H9 (cell line): ENCODE data around the gene DENND1A. TPM values are rescaled to one million over a fixed set of nuclear protein-coding genes. Genes with fewer than 3 reads are reported as not detected.

Experiments used
- DNase-seq: peaks from one replicate; pipeline ENCODE4 v3.0.0-alpha.2; 2017
- H2AFZ ChIP-seq: one replicate; pipeline ENCODE4 v1.6.1; 2013; ENCODE audit warnings: mild to moderate bottlenecking, low read length, control low read depth, moderate library complexity
- H2AK5ac ChIP-seq: 2 replicates; pipeline ENCODE4 v1.6.1; 2013; ENCODE audit warnings: low read length, control low read depth, mixed read lengths; ENCODE audit not compliant: insufficient read length
- H2BK120ac ChIP-seq: one replicate; pipeline ENCODE4 v1.6.1; 2013; ENCODE audit warnings: low read depth, mild to moderate bottlenecking, low read length, control low read depth, inconsistent platforms; ENCODE audit not compliant: poor library complexity, severe bottlenecking
- H2BK12ac ChIP-seq: 2 replicates; pipeline ENCODE4 v1.6.1; 2013; ENCODE audit warnings: low read length, control low read depth, mixed read lengths, low read depth; ENCODE audit not compliant: insufficient read length
- H2BK15ac ChIP-seq: 2 replicates; pipeline ENCODE4 v1.6.1; 2013; ENCODE audit warnings: low read depth, low read length, control low read depth
- H2BK20ac ChIP-seq: one replicate; pipeline ENCODE4 v1.6.1; 2013; ENCODE audit warnings: low read depth, mild to moderate bottlenecking, low read length, control low read depth, inconsistent platforms; ENCODE audit not compliant: poor library complexity, severe bottlenecking
- H2BK5ac ChIP-seq: 2 replicates; pipeline ENCODE4 v1.6.1; 2013; ENCODE audit warnings: low read length, control low read depth, mixed read lengths; ENCODE audit not compliant: insufficient read length
- H3K14ac ChIP-seq: 2 replicates; pipeline ENCODE4 v1.6.1; 2013; ENCODE audit warnings: low read length, control low read depth; ENCODE audit not compliant: insufficient read depth
- H3K18ac ChIP-seq: 2 replicates; pipeline ENCODE4 v1.6.1; 2013; ENCODE audit warnings: low read depth, mild to moderate bottlenecking, mixed read lengths, low read length, control low read depth; ENCODE audit not compliant: insufficient read length
- H3K23ac ChIP-seq: 2 replicates; pipeline ENCODE4 v1.6.1; 2013; ENCODE audit warnings: low read length, control low read depth, mixed read lengths, low read depth; ENCODE audit not compliant: insufficient read length
- H3K23me2 ChIP-seq: 2 replicates; pipeline ENCODE4 v1.6.1; 2013; ENCODE audit warnings: low read depth, mild to moderate bottlenecking, mixed read lengths, low read length, control low read depth; ENCODE audit not compliant: insufficient read length, poor library complexity, severe bottlenecking
- H3K27ac ChIP-seq: 2 replicates; pipeline ENCODE4 v1.5.1; 2013; ENCODE audit warnings: low read length, control low read depth, mixed read lengths, low read depth; ENCODE audit not compliant: insufficient read length
- H3K27me3 ChIP-seq: 2 replicates; pipeline ENCODE4 v1.6.1; 2013; ENCODE audit warnings: low read length, control low read depth, inconsistent platforms; ENCODE audit not compliant: insufficient read depth
- H3K4ac ChIP-seq: 2 replicates; pipeline ENCODE4 v1.6.1; 2013; ENCODE audit warnings: low read depth, mild to moderate bottlenecking, control low read depth, inconsistent platforms, low read length, moderate library complexity
- H3K4me1 ChIP-seq: 2 replicates; pipeline ENCODE4 v1.6.1; 2013; ENCODE audit warnings: low read length, control low read depth, inconsistent platforms; ENCODE audit not compliant: insufficient read depth
- H3K4me2 ChIP-seq: 2 replicates; pipeline ENCODE4 v1.6.1; 2013; ENCODE audit warnings: low read length, control low read depth, mixed read lengths; ENCODE audit not compliant: insufficient read length, insufficient read depth
- H3K56ac ChIP-seq: 2 replicates; pipeline ENCODE4 v1.6.1; 2013; ENCODE audit warnings: low read depth, mild to moderate bottlenecking, mixed read lengths, low read length, control low read depth; ENCODE audit not compliant: insufficient read length
- H3K79me1 ChIP-seq: 2 replicates; pipeline ENCODE4 v1.6.1; 2013; ENCODE audit warnings: low read depth, mild to moderate bottlenecking, moderate library complexity, low read length, control low read depth, inconsistent platforms; ENCODE audit not compliant: insufficient read depth, poor library complexity, severe bottlenecking
- H3K79me2 ChIP-seq: 2 replicates; pipeline ENCODE4 v1.6.1; 2013; ENCODE audit warnings: low read length, control low read depth, inconsistent platforms; ENCODE audit not compliant: insufficient read depth
- H3K9ac ChIP-seq: 2 replicates; pipeline ENCODE4 v1.6.1; 2013; ENCODE audit warnings: low read length, control low read depth, mixed read lengths; ENCODE audit not compliant: insufficient read length; ENCODE audit errors: extremely low read depth
- H3K9me3 ChIP-seq: one replicate; pipeline ENCODE4 v1.6.1; 2013; ENCODE audit warnings: low read depth, low read length, inconsistent platforms; ENCODE audit not compliant: control insufficient read depth
- H3T11ph ChIP-seq: one replicate; pipeline ENCODE4 v1.6.1; 2013; ENCODE audit warnings: mild to moderate bottlenecking, low read length, control low read depth, inconsistent platforms
- H4K20me1 ChIP-seq: one replicate; pipeline ENCODE4 v1.6.1; 2013; ENCODE audit not compliant: control insufficient read depth, insufficient read length, insufficient read depth
- H4K5ac ChIP-seq: 2 replicates; pipeline ENCODE4 v1.6.1; 2013; ENCODE audit warnings: low read depth, mild to moderate bottlenecking, mixed read lengths, low read length, control low read depth; ENCODE audit not compliant: insufficient read length
- H4K8ac ChIP-seq: replicated peaks from 2 replicates; pipeline ENCODE4 v1.6.1; 2013; ENCODE audit warnings: low read length, control low read depth, mixed read lengths, low read depth; ENCODE audit not compliant: insufficient read length
- H4K91ac ChIP-seq: 2 replicates; pipeline ENCODE4 v1.6.1; 2013; ENCODE audit warnings: low read depth, mild to moderate bottlenecking, moderate library complexity, mixed read lengths, low read length, control low read depth; ENCODE audit not compliant: insufficient read length
- H3K27ac Mint-ChIP-seq, 3 experiments: 2 replicates in 2 of 3; 3 replicates in 1 of 3; pipeline ENCODE4 v1.8.0; 2020 to 2021; ENCODE audit warnings: mixed read lengths in 3 of 3, mild to moderate bottlenecking in 1 of 3, moderate library complexity in 1 of 3
- H3K27me3 Mint-ChIP-seq: 2 replicates; pipeline ENCODE4 v1.8.0; 2021; ENCODE audit warnings: low read depth, mild to moderate bottlenecking, moderate library complexity, mixed read lengths
- H3K36me3 Mint-ChIP-seq, 3 experiments: 2 replicates in 2 of 3; 3 replicates in 1 of 3; pipeline ENCODE4 v1.8.0; 2020 to 2021; ENCODE audit warnings: low read depth in 3 of 3, mixed read lengths in 3 of 3; ENCODE audit not compliant: insufficient read depth in 1 of 3
- H3K4me1 Mint-ChIP-seq, 2 experiments: 2 replicates each; pipeline ENCODE4 v1.8.0; 2020; ENCODE audit warnings: mixed read lengths in 2 of 2
- H3K4me3 Mint-ChIP-seq, 2 experiments: 2 replicates in 1 of 2; 3 replicates in 1 of 2; pipeline ENCODE4 v1.8.0; 2020 to 2021; ENCODE audit warnings: mild to moderate bottlenecking in 2 of 2, mixed read lengths in 2 of 2, moderate library complexity in 1 of 2
- H3K9me3 Mint-ChIP-seq, 2 experiments: 2 replicates in 1 of 2; 3 replicates in 1 of 2; pipeline ENCODE4 v1.8.0; 2020; ENCODE audit warnings: mild to moderate bottlenecking in 2 of 2, mixed read lengths in 2 of 2, moderate library complexity in 1 of 2
- WGBS: extraction: QIAGEN DNeasy Blood & Tissue Kit; methylation state at CpG from one replicate; pipeline ENCODE4 v1.1.7; 2013; ENCODE audit warnings: missing lambda C conversion rate, low lambda C conversion rate, mixed read lengths; ENCODE audit not compliant: insufficient read length; ENCODE audit errors: extremely low coverage; 5-methylcytosine and 5-hydroxymethylcytosine counted together
- total RNA-seq: library from RNA; stranded (reverse); gene quantifications from 2 replicates; pipeline ENCODE4 v1.2.1, GENCODE V29; 2021
- TF ChIP-seq, protein P1 (sequence below): fragments of 200-600 bp; sonication (generic); conservative IDR thresholded peaks from 3 replicates; pipeline ENCODE4 v1.8.0; 2021; ENCODE audit warnings: antibody characterized with exemption, mild to moderate bottlenecking

DENND1A gene
- total RNA-seq, 1 experiment from 2014 or later, result 20.4 TPM

DNA sequence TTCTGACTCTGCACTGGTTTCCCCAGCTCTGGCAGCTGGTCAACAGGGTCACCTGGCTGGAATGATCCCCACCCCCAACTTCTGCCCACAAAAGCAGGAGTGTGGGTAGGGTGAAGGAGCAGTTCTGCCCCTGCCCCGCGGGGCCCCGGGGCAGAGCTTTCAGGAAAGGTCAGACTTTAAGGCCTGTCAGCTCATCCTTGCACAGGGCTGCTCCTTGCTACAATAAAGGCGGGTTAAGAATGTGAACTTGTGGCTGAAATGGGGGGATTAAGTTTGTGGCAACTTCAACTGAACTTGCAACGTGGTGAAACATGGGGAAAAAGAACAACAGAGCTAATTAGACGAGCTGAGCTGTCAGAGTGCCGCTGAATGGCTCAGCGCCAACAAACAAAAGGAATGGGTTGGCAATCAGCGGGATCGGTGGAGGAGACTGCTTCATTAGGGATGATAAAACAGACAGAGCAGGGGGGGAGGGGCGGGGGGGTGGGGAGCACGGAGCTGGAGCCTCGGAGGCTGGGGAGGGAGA, 523.2 kb downstream of the DENND1A start:
- no peaks in the 10 kb centered on the region; the same call in 1 of the 2 replicates for H3K4me1 ChIP-seq
- H3K56ac ChIP-seq, result no peak overlapping the region
- H3T11ph ChIP-seq, result no peak overlapping the region
- H2BK12ac ChIP-seq, result no peak overlapping the region
- Mint-ChIP-seq H3K9me3 (no peaks in the 10 kb centered on the region; a peak in 1 of 5 replicates), H3K27ac (no peak overlapping the region; a peak in 2 of 7 replicates), H3K27me3 (no peaks in the 10 kb centered on the region; the same call in 1 of the 2 replicates), H3K4me3 (no peak overlapping the region), H3K4me1 (peaks cover 44 to 47% of the 10 kb centered on the region in 2 experiments), H3K36me3 (no peaks in the 10 kb centered on the region; a peak in 1 of 7 replicates)
- no peak overlapping the region for H3K14ac ChIP-seq
- H3K23me2 ChIP-seq, result no peaks in the 10 kb centered on the region
- no peak overlapping the region for H3K4ac ChIP-seq
- no peak overlapping the region for H4K91ac ChIP-seq
- no peaks in the 10 kb centered on the region for H4K20me1 ChIP-seq
- no peak overlapping the region for H3K4me2 ChIP-seq
- H3K23ac ChIP-seq, result no peak overlapping the region
- no peaks in the 10 kb centered on the region for H3K79me1 ChIP-seq
- no peak overlapping the region for H2AFZ ChIP-seq
- H2BK20ac ChIP-seq, result no peak overlapping the region
- no peak overlapping the region for H2AK5ac ChIP-seq
- H2BK15ac ChIP-seq, result no peak overlapping the region
- no peaks in the 10 kb centered on the region for H3K79me2 ChIP-seq
- no peaks in the 10 kb centered on the region for H3K27me3 ChIP-seq
- H2BK5ac ChIP-seq, result no peak overlapping the region
- no peak overlapping the region for H2BK120ac ChIP-seq
- no peak for DNase-seq
- H3K9ac ChIP-seq, result no peak overlapping the region
- no peaks in the 10 kb centered on the region for H3K9me3 ChIP-seq
- TF ChIP-seq, protein P1, sequence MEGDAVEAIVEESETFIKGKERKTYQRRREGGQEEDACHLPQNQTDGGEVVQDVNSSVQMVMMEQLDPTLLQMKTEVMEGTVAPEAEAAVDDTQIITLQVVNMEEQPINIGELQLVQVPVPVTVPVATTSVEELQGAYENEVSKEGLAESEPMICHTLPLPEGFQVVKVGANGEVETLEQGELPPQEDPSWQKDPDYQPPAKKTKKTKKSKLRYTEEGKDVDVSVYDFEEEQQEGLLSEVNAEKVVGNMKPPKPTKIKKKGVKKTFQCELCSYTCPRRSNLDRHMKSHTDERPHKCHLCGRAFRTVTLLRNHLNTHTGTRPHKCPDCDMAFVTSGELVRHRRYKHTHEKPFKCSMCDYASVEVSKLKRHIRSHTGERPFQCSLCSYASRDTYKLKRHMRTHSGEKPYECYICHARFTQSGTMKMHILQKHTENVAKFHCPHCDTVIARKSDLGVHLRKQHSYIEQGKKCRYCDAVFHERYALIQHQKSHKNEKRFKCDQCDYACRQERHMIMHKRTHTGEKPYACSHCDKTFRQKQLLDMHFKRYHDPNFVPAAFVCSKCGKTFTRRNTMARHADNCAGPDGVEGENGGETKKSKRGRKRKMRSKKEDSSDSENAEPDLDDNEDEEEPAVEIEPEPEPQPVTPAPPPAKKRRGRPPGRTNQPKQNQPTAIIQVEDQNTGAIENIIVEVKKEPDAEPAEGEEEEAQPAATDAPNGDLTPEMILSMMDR, result no peak
- H4K8ac ChIP-seq, result no peak overlapping the region
- WGBS, result no CpG with 5 or more reads among the region's 13 CpGs
- H4K5ac ChIP-seq, result no peak overlapping the region
- H3K18ac ChIP-seq, result no peak overlapping the region
- no peak overlapping the region for H3K27ac ChIP-seq
